Endothelial cell of umbilical vein (primary cell): ENCODE measurements around the gene PDGFRB.

Experiments
- CTCF ChIP-seq, 2 donors: IDR thresholded peaks; 1 replicate in 1 of 2; 2 replicates in 1 of 2; pipeline ENCODE4 v1.5.1; 2011; ENCODE audit warnings: low read length in 2 of 2, mild to moderate bottlenecking in 2 of 2, moderate library complexity in 2 of 2, control low read depth in 1 of 2, inconsistent platforms in 1 of 2, low read depth in 1 of 2; ENCODE audit not compliant: insufficient read depth in 1 of 2; ENCODE audit errors: extremely low read depth in 1 of 2
- EZH2 ChIP-seq: IDR thresholded peaks from 2 replicates; pipeline ENCODE4 v1.6.1; 2012; ENCODE audit warnings: borderline replicate concordance, low read depth, mild to moderate bottlenecking, moderate library complexity, low read length, inconsistent platforms; ENCODE audit not compliant: severe bottlenecking
- POLR2A ChIP-seq: IDR thresholded peaks from 2 replicates; pipeline ENCODE4 v1.6.1; 2012; ENCODE audit warnings: low read depth, mild to moderate bottlenecking, control low read depth, low read length
- POLR2AphosphoS5 ChIP-seq: IDR thresholded peaks from 2 replicates; pipeline ENCODE4 v1.6.1; 2012; ENCODE audit warnings: low read depth, mild to moderate bottlenecking, control low read depth, low read length, moderate library complexity; ENCODE audit not compliant: insufficient read depth

- TF ChIP-seq EZH2 = no peak
- no peak for TF ChIP-seq POLR2A
- no peak for TF ChIP-seq CTCF (IDR thresholded peaks at IDR 0.05; ENCODE audit: extremely low read depth in 1 of 2, insufficient read depth in 1 of 2, low read depth in 1 of 2, low read length in 2 of 2)
- no peak for TF ChIP-seq POLR2AphosphoS5
Measured at GRCh38 chr5:150124111-150124557, 31.5 kb downstream of the PDGFRB start.
